GM12878 (cell line): ENCODE measurements around the gene UNC45B.

Experiments
- CTCF ChIP-seq, 3 experiments: IDR thresholded peaks in 2 of 3; conservative IDR thresholded peaks in 1 of 3; 2 replicates each; pipeline ENCODE4 v1.5.1; 2011; ENCODE audit warnings: low read depth in 3 of 3, low read length in 3 of 3, mild to moderate bottlenecking in 3 of 3, control low read depth in 2 of 3, moderate library complexity in 2 of 3, inconsistent platforms in 1 of 3, mixed read lengths in 1 of 3; ENCODE audit not compliant: control insufficient read depth in 2 of 3, insufficient read depth in 1 of 3; ENCODE audit errors: extremely low read depth in 1 of 3
- GABPA ChIP-seq: IDR thresholded peaks from 2 replicates; pipeline ENCODE4 v1.6.1; 2014; ENCODE audit warnings: antibody characterized with exemption, low read depth, mild to moderate bottlenecking, inconsistent platforms
- NR2C2 ChIP-seq: IDR thresholded peaks from 2 replicates; pipeline ENCODE4 v1.6.1; 2011; ENCODE audit warnings: borderline replicate concordance, low read depth; ENCODE audit not compliant: control insufficient read depth, insufficient read length
- POLR2A ChIP-seq: IDR thresholded peaks from 2 replicates; pipeline ENCODE4 v1.6.1; 2011; ENCODE audit warnings: low read depth, mild to moderate bottlenecking, low read length
- YBX1 ChIP-seq: fragments of 450-650 bp; IDR thresholded peaks from 2 replicates; pipeline ENCODE4 v1.6.1; 2016; ENCODE audit warnings: antibody characterized with exemption
- ZNF24 ChIP-seq: fragments of 450-650 bp; IDR thresholded peaks from 2 replicates; pipeline ENCODE4 v1.6.1; 2017; ENCODE audit warnings: antibody characterized with exemption, mild to moderate bottlenecking

- TF ChIP-seq GABPA: no peak
- no peak for TF ChIP-seq CTCF (IDR thresholded peaks at IDR 0.05 in 2 of 3, conservative IDR thresholded peaks at IDR 0.05 in 1 of 3; ENCODE audit: control insufficient read depth in 2 of 3, extremely low read depth in 1 of 3, insufficient read depth in 1 of 3, low read depth in 3 of 3, low read length in 3 of 3)
- TF ChIP-seq ZNF24: no peak
- no peak for TF ChIP-seq YBX1
- no peak for TF ChIP-seq NR2C2
- no peak for TF ChIP-seq POLR2A
These were observed 79.9 kb downstream of the UNC45B start for GRCh38 chr17:35227546-35227945.
